GM21367 (cell line): ENCODE data around the gene ZDHHC4.
"Not testable (repeated sequence)": the region's sequence is repeated elsewhere in the genome, so short reads cannot be mapped to it uniquely, and the experiment has no call there.

Experiments
- ATAC-seq: cut with Tn5 transposase; IDR thresholded peaks from one replicate; pipeline ENCODE4 v1.9.1; 2021; ENCODE audit not compliant: unreplicated experiment

Gene ZDHHC4

DNA sequence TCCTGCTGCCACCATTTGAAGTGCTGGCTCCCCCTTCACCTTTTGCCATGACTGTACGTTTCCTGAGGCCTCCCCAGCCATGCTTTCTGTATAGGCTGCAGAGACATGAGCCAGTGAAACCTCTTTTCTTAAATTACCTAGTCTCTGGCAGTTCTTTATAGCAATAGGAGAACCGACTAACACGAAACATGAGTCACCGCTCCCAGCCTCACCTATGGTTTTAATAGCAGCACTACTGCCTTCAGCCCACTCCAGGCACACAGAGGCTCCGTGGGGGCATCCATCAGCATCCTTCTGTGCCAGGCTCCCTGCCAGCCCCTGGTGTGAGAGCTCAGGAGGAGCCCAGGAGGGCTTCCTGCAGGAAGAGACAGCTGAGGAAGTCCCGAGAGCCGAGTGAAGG lies 54.4 kb downstream of the ZDHHC4 start:
- no peak for ATAC-seq

DNA sequence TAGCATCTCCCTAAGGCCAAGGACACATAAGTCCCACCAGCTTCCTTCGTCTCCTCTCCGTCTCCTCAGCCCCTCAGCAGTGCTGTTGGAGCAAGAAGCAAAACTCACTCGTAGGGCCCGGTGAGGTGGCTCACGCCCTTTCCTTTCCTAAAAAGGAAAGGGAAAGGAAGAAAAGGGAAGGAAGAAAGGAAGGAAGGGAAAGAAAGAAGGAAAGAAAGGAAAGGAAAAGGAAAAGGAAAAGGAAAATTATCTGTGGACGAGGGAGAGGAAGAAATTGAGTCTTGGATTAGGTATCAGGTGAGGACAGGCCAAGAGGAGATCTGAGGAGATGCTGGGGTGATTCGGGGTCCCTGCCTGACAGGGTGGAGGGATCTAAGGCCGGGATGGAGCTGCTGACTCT lies 56.8 kb downstream of the ZDHHC4 start:
- no peak for ATAC-seq

DNA sequence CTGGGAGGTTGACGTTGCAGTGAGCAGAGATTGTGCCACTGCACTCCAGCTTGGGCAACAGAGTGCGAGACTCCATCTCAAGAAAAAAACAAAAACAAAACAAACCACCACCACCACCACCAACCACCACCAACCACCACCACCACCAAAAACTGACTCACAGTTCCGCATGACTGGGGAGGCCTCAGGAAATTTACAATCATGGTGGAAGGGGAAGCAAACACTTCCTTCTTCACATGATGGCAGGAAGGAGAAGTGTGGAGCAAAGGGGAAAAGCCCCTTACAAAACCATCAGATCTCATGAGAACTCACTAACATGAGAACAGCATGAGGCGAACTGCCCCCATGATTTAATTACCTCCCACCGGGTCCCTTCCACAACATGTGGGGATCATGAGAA lies 57.7 kb downstream of the ZDHHC4 start:
- not testable (repeated sequence) for ATAC-seq

DNA sequence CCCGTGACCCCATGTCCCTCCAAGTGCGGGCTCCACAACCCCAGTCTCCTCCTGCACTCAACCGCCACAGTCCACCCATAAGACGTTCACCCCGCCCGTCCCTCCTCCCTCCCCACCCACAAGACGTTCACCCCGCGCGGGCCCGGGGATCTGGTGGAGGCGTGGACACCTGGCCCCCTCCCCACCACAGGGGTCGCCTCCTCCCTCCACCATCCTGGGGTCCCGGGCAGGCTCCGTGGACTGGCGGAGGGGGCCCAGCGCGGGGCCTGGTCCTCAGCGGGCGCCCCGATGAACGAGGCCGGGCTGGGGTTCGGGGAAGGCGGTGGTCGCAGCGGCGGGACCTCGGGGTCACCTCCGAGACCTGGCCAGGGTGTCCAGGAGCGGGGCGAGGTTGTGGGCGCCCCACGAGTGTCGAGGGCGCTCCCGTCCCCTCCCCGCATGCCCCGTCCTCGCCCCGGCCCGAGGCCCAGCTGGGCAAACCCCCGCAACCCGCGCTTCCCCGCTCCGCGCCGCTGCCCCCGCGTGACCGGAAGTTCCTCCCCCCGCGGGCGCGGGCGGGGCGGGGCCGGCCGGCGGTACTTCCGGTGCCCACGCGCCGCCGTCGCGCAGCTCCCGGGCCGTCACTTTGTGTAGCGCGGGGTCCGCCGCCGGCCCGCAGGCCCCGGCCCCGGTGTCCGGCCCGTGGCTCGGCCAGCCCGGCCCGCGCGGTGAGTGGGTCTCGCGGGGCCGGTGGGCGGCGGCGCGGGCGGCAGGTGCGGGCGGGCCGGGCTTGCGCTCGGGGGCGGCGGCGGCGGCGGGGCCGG lies 59.7 kb downstream of the ZDHHC4 start, which contains the start of gene ZNF316:
ZNF316 (plus strand) TSS at position 578 of the 803 bp plus-strand sequence. CDS start 5,092 bp downstream, outside the sequence.
- ATAC-seq = peak; percentile 43

DNA sequence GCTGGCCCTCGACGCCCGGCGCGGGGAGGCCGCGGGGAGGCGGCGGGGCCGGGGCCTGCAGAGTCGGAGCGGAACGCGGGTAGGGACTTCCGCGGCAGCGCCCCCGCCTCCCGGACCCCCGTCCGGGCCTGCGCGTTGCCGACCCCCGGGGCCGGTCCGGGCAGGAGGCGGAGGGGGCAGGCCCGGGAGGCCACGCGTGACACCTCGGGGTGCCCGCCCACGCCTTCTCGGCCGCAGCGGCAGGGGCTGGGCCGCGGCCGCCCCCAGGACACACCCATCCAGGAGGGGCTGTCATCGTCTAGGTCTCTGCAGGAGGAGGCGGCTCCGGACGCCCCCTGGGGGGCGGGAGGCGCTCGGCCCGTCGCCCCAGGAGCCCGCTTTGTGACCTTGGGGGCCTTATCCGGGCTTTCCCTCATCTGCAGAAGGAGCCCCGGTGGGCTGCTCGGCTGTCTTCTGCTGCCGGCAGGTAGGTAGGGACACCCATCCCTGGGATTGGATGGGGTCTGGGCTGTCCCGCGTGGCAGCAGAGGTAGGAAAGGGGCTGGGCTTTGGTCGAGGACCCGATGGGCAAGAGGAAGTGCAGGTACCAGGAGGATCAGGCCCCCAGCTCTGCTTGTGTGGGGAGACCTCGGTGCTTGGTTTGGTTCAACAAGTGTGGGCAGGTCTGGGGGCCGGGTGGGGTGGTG lies 60.4 kb downstream of the ZDHHC4 start:
- peak; percentile 77 for ATAC-seq
